Activated T-cell treated with anti-CD3 and anti-CD28 coated beads, Interleukin-2, amount 50 U/mL, for 1 hour (primary cell): ENCODE measurements around the gene ZNF732.
"Not testable (repeated sequence)": the region's sequence is repeated elsewhere in the genome, so short reads cannot be mapped to it uniquely, and the experiment has no call there.

ENCODE experiments used
- DNase-seq: peaks from one replicate; pipeline ENCODE4 v3.0.0-alpha.2; 2020

Gene ZNF732

DNA sequence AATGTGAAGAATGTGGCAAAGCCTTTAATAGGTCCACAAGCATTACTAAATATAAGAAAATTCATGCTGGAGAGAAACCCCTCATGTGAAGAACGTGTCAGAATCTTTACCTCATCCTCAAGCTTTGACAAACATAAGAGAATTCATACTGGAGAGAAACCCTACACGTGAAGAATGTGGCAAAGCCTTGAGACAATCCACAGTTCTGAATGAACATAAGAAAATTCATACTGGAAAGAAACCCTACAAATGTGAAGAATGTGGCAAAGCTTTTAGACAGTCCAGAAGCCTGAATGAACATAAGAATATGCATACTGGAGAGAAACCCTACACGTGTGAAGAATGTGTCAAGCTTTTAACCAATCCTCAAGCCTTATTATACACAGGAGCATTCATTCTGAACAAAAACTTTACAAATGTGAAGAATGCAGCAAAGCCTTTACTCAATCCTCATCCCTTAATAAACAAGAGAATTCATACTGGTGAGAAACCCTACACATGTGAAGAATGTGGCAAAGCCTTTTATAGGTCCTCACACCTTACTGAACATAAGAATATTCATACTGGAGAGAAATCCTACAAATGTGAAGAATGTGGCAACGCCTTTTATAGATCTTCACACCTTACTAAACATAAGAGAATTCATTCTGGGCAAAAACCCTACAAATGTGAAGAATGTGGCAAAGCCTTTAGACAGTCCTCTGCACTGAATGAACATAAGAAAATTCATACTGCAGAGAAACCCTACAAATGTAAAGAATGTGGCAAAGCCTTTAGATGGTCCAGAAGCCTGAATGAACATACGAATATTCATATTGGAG, 51.1 kb downstream of the ZNF732 start:
- DNase-seq: no peak

DNA sequence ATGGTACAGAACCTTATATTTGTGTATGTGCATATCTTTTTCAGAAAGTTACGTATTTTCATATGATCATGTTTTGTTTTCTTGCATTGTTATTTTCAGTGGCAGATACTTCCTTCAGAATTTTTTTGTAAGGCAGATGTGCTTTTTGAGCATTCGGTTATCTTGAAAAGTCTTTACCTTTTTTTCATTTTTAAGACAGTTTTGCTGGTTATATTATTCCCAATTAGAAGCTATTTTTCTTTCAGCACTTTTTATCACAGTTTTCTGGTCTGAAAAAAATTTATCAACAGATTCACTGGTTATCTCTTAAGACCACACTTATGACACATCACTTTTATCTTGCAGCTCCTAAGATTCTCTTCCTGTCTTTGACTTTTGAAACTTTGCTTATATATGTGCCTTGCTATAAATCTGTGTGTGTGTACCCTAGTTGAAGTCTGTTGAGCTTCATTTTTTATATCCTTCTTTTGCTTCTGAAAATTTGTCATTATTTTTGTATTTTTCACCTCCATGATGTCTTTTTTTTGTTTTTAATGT, 53.1 kb downstream of the ZNF732 start:
- DNase-seq: no peak

DNA sequence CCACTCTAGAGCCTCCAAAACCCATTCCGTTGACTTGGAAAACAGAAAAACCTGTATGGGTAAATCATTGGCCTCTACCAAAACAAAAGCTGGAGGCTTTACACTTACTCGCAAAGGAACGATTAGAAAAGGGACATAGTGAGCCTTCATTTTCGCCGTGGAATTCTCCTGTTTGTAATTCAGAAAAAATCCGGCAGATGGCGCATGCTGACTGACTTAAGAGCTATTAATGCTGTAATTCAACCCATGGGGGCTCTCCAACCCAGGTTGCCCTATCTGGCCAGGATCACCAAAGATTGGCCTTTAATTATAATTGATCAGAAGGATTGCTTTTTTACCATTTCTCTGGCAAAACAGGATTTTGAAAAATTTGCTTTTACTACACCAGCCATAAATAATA, 60.8 kb downstream of the ZNF732 start:
- DNase-seq: peak; percentile 45

DNA sequence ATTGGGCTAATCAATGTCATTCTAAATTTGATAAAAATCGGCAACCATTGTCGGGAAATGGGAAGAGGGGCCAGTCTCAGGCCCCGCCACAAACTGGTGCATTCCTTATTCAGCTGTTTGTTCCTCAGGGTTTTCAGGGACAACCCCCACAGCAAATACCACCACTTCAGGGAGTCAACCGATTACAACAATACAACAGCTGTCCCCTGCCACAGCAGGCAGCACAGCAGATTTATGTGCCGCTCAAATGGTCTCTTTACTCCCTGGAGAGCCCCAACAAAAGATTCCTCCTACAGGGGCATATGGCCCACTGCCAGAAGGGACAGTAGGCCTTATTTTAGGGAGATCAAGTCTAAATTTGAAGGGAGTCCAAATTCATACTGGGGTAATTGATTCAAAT, 61.8 kb downstream of the ZNF732 start:
- DNase-seq: no peak

DNA sequence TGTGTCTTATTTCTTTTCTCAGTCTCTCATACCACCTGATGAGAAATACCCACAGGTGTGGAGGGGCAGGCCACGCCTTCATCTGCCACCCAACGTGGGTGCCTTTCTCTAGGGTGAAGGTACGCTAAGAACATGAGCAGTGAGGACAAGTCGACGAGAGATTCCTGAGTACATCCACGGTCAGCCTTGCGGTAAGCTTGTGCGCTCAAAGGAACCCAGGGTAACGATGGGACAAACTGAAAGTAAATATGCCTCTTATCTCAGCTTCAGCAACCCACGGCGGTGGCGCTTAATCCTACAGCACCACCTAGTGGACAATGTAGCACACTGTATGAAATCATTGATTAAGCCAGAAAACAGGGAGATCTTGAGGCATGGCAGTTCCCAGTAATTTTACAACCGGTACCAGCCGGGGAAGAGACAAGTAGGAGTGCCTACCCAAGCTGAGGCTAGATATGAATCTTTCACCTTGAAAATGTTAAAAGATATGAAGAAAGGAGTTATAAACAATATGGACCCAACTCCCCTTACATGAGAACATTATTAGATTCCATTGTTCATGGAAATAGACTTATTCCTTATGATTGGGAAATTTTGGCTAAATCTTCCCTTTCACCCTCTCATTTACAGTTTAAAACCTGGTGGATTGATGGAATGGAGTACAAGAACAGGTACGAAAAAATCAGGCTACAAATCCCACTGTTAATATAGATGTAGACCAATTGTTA, 63.0 kb downstream of the ZNF732 start:
- peak; percentile 68 for DNase-seq

DNA sequence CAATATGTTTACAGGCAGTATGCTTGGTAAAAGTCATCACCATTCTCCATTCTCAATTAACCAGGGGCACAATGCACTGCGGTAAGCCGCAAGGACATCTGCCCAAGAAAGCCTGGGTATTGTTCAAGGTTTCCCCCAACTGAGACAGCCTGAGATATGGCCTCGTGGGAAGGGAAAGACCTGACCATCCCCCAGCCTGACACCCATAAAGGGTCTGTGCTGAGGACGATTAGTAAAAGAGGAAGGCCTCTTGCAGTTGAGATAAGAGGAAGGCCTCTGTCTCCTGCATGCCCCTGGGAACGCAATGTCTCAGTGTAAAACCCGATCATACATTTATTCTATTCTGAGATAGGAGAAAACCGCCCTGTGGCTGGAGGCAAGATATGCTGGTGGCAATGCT, 63.9 kb downstream of the ZNF732 start:
- not testable (repeated sequence) for DNase-seq

DNA sequence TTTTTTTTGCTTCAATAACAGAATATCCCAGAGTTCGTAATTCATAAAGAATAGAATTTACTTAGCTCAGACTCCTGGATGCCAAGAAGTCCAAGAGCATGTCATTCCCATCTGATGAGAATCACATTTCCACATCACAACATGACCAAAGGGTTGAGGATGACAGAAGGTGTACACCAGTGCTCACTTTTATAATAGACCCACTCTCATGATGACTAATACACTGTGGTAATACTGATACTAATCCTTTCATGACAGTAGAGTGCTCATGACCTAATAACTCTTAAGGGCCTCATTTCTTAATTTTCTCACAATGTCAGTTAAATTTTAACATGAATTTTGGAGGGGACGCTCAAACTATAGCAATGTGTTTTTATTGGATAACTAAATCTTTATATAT, 69.2 kb downstream of the ZNF732 start:
- DNase-seq: no peak

DNA sequence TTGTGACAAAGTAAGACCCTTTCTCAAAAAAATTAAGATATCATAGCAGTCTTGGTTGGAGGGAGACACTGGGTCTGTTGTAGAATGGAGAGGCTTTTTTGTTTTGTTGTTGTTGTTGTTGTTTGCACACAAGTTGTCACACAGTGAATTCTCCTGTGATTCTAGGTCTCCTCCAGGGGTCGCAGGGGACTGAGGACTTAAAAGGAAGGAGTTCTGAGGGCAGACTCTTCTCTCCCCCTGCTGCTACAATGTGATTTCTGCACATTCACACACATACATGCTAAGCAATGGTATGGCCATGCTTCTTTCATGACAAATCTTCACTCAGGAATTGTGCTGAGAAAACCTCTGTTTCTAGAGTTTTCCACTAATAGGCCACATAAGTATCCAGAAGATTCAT, 71.1 kb downstream of the ZNF732 start:
- DNase-seq: no peak

DNA sequence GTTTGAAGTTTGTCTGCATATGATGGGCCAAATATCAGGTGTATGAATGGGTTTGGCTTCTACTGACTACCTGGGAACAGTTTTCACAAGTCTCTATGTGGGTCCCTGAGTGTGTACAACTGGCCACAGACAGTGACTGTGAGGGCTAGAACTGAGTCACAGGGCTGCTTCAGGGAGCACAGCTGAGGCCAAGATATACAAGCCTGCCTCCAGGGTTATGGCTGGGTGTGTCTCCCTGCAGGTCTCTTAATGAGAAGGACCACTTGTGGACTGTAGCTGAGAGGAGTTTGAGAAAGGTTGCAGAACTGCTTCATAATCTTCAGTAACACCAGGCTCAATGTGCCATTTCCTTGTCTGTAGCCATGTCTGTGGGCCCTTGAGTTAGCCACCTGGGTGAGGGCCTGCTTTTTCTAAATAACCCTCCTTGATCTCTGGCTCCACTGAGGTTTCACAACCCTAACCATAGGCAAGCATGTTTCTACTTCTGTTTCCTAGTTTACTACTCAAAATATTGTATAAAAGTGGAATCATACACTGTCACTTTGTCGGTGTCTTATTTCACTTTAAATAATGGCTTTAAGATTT, 81.3 kb downstream of the ZNF732 start:
- no peak for DNase-seq
